Epithelial cell of esophagus (primary cell): ENCODE results near the gene UNKL.
A peak's percentile ranks its signal among the peaks of the same experiment; 100 is the strongest.

Experiments
- DNase-seq: peaks from one replicate; pipeline ENCODE4 v3.0.0; 2010; ENCODE audit warnings: low read depth
- H3K4me3 ChIP-seq: 2 replicates; pipeline ENCODE4 v1.5.1; 2011; ENCODE audit warnings: mild to moderate bottlenecking, low read length, control low read depth
- CTCF ChIP-seq: IDR thresholded peaks from 2 replicates; pipeline ENCODE4 v1.5.1; 2011; ENCODE audit warnings: low read depth, mild to moderate bottlenecking, low read length, control low read depth, inconsistent platforms; ENCODE audit not compliant: insufficient read depth; ENCODE audit errors: missing control alignments

The UNKL gene

GRCh38 chr16:1414532-1415260, at the start of gene UNKL:
Gene UNKL (minus strand): TSS chr16:1414704. CDS start chr16:1414691, 13 bp downstream.
- TF ChIP-seq CTCF: no peak
- DNase-seq: peak; percentile 37
- peak within 1 kb of the TSS; percentile 74 for H3K4me3 ChIP-seq

GRCh38 chr16:1461146-1461545, 46.6 kb upstream of the UNKL start:
- no peak overlapping the region for H3K4me3 ChIP-seq
- TF ChIP-seq CTCF: no peak
- DNase-seq: no peak

- H3K4me3 ChIP-seq: no peak overlapping the region
- DNase-seq: no peak
- no peak for TF ChIP-seq CTCF
These were observed 46.2 kb upstream of the UNKL start for GRCh38 chr16:1460602-1461138.

GRCh38 chr16:1459967-1460366, 45.5 kb upstream of the UNKL start:
- H3K4me3 ChIP-seq: no peak overlapping the region
- no peak for TF ChIP-seq CTCF
- no peak for DNase-seq

GRCh38 chr16:1458977-1459341, 44.5 kb upstream of the UNKL start:
- no peak overlapping the region for H3K4me3 ChIP-seq
- no peak for DNase-seq
- no peak for TF ChIP-seq CTCF

- no peak for TF ChIP-seq CTCF
- H3K4me3 ChIP-seq: no peak overlapping the region
- DNase-seq: no peak
These were observed 44.0 kb upstream of the UNKL start for GRCh38 chr16:1458336-1458976.
